H9 (cell line): ENCODE data around the gene OR6C65. TPM values are rescaled to one million over a fixed set of nuclear protein-coding genes. Genes with fewer than 3 reads are reported as not detected.

ENCODE experiments used
- DNase-seq: peaks from one replicate; pipeline ENCODE4 v3.0.0-alpha.2; 2017
- H2AFZ ChIP-seq: one replicate; pipeline ENCODE4 v1.6.1; 2013; ENCODE audit warnings: mild to moderate bottlenecking, low read length, control low read depth, moderate library complexity
- H2AK5ac ChIP-seq: 2 replicates; pipeline ENCODE4 v1.6.1; 2013; ENCODE audit warnings: low read length, control low read depth, mixed read lengths; ENCODE audit not compliant: insufficient read length
- H2BK120ac ChIP-seq: one replicate; pipeline ENCODE4 v1.6.1; 2013; ENCODE audit warnings: low read depth, mild to moderate bottlenecking, low read length, control low read depth, inconsistent platforms; ENCODE audit not compliant: poor library complexity, severe bottlenecking
- H2BK12ac ChIP-seq: 2 replicates; pipeline ENCODE4 v1.6.1; 2013; ENCODE audit warnings: low read length, control low read depth, mixed read lengths, low read depth; ENCODE audit not compliant: insufficient read length
- H2BK15ac ChIP-seq: 2 replicates; pipeline ENCODE4 v1.6.1; 2013; ENCODE audit warnings: low read depth, low read length, control low read depth
- H2BK20ac ChIP-seq: one replicate; pipeline ENCODE4 v1.6.1; 2013; ENCODE audit warnings: low read depth, mild to moderate bottlenecking, low read length, control low read depth, inconsistent platforms; ENCODE audit not compliant: poor library complexity, severe bottlenecking
- H2BK5ac ChIP-seq: 2 replicates; pipeline ENCODE4 v1.6.1; 2013; ENCODE audit warnings: low read length, control low read depth, mixed read lengths; ENCODE audit not compliant: insufficient read length
- H3K14ac ChIP-seq: 2 replicates; pipeline ENCODE4 v1.6.1; 2013; ENCODE audit warnings: low read length, control low read depth; ENCODE audit not compliant: insufficient read depth
- H3K18ac ChIP-seq: 2 replicates; pipeline ENCODE4 v1.6.1; 2013; ENCODE audit warnings: low read depth, mild to moderate bottlenecking, mixed read lengths, low read length, control low read depth; ENCODE audit not compliant: insufficient read length
- H3K23ac ChIP-seq: 2 replicates; pipeline ENCODE4 v1.6.1; 2013; ENCODE audit warnings: low read length, control low read depth, mixed read lengths, low read depth; ENCODE audit not compliant: insufficient read length
- H3K23me2 ChIP-seq: 2 replicates; pipeline ENCODE4 v1.6.1; 2013; ENCODE audit warnings: low read depth, mild to moderate bottlenecking, mixed read lengths, low read length, control low read depth; ENCODE audit not compliant: insufficient read length, poor library complexity, severe bottlenecking
- H3K27ac ChIP-seq: 2 replicates; pipeline ENCODE4 v1.5.1; 2013; ENCODE audit warnings: low read length, control low read depth, mixed read lengths, low read depth; ENCODE audit not compliant: insufficient read length
- H3K27me3 ChIP-seq: 2 replicates; pipeline ENCODE4 v1.6.1; 2013; ENCODE audit warnings: low read length, control low read depth, inconsistent platforms; ENCODE audit not compliant: insufficient read depth
- H3K4ac ChIP-seq: 2 replicates; pipeline ENCODE4 v1.6.1; 2013; ENCODE audit warnings: low read depth, mild to moderate bottlenecking, control low read depth, inconsistent platforms, low read length, moderate library complexity
- H3K4me1 ChIP-seq: 2 replicates; pipeline ENCODE4 v1.6.1; 2013; ENCODE audit warnings: low read length, control low read depth, inconsistent platforms; ENCODE audit not compliant: insufficient read depth
- H3K4me2 ChIP-seq: 2 replicates; pipeline ENCODE4 v1.6.1; 2013; ENCODE audit warnings: low read length, control low read depth, mixed read lengths; ENCODE audit not compliant: insufficient read length, insufficient read depth
- H3K56ac ChIP-seq: 2 replicates; pipeline ENCODE4 v1.6.1; 2013; ENCODE audit warnings: low read depth, mild to moderate bottlenecking, mixed read lengths, low read length, control low read depth; ENCODE audit not compliant: insufficient read length
- H3K79me1 ChIP-seq: 2 replicates; pipeline ENCODE4 v1.6.1; 2013; ENCODE audit warnings: low read depth, mild to moderate bottlenecking, moderate library complexity, low read length, control low read depth, inconsistent platforms; ENCODE audit not compliant: insufficient read depth, poor library complexity, severe bottlenecking
- H3K79me2 ChIP-seq: 2 replicates; pipeline ENCODE4 v1.6.1; 2013; ENCODE audit warnings: low read length, control low read depth, inconsistent platforms; ENCODE audit not compliant: insufficient read depth
- H3K9ac ChIP-seq: 2 replicates; pipeline ENCODE4 v1.6.1; 2013; ENCODE audit warnings: low read length, control low read depth, mixed read lengths; ENCODE audit not compliant: insufficient read length; ENCODE audit errors: extremely low read depth
- H3K9me3 ChIP-seq: one replicate; pipeline ENCODE4 v1.6.1; 2013; ENCODE audit warnings: low read depth, low read length, inconsistent platforms; ENCODE audit not compliant: control insufficient read depth
- H3T11ph ChIP-seq: one replicate; pipeline ENCODE4 v1.6.1; 2013; ENCODE audit warnings: mild to moderate bottlenecking, low read length, control low read depth, inconsistent platforms
- H4K20me1 ChIP-seq: one replicate; pipeline ENCODE4 v1.6.1; 2013; ENCODE audit not compliant: control insufficient read depth, insufficient read length, insufficient read depth
- H4K5ac ChIP-seq: 2 replicates; pipeline ENCODE4 v1.6.1; 2013; ENCODE audit warnings: low read depth, mild to moderate bottlenecking, mixed read lengths, low read length, control low read depth; ENCODE audit not compliant: insufficient read length
- H4K8ac ChIP-seq: replicated peaks from 2 replicates; pipeline ENCODE4 v1.6.1; 2013; ENCODE audit warnings: low read length, control low read depth, mixed read lengths, low read depth; ENCODE audit not compliant: insufficient read length
- H4K91ac ChIP-seq: 2 replicates; pipeline ENCODE4 v1.6.1; 2013; ENCODE audit warnings: low read depth, mild to moderate bottlenecking, moderate library complexity, mixed read lengths, low read length, control low read depth; ENCODE audit not compliant: insufficient read length
- H3K27ac Mint-ChIP-seq, 3 experiments: 2 replicates in 2 of 3; 3 replicates in 1 of 3; pipeline ENCODE4 v1.8.0; 2020 to 2021; ENCODE audit warnings: mixed read lengths in 3 of 3, mild to moderate bottlenecking in 1 of 3, moderate library complexity in 1 of 3
- H3K27me3 Mint-ChIP-seq: 2 replicates; pipeline ENCODE4 v1.8.0; 2021; ENCODE audit warnings: low read depth, mild to moderate bottlenecking, moderate library complexity, mixed read lengths
- H3K36me3 Mint-ChIP-seq, 3 experiments: 2 replicates in 2 of 3; 3 replicates in 1 of 3; pipeline ENCODE4 v1.8.0; 2020 to 2021; ENCODE audit warnings: low read depth in 3 of 3, mixed read lengths in 3 of 3; ENCODE audit not compliant: insufficient read depth in 1 of 3
- H3K4me1 Mint-ChIP-seq, 2 experiments: 2 replicates each; pipeline ENCODE4 v1.8.0; 2020; ENCODE audit warnings: mixed read lengths in 2 of 2
- H3K4me3 Mint-ChIP-seq, 2 experiments: 2 replicates in 1 of 2; 3 replicates in 1 of 2; pipeline ENCODE4 v1.8.0; 2020 to 2021; ENCODE audit warnings: mild to moderate bottlenecking in 2 of 2, mixed read lengths in 2 of 2, moderate library complexity in 1 of 2
- H3K9me3 Mint-ChIP-seq, 2 experiments: 2 replicates in 1 of 2; 3 replicates in 1 of 2; pipeline ENCODE4 v1.8.0; 2020; ENCODE audit warnings: mild to moderate bottlenecking in 2 of 2, mixed read lengths in 2 of 2, moderate library complexity in 1 of 2
- total RNA-seq: library from RNA; stranded (reverse); gene quantifications from 2 replicates; pipeline ENCODE4 v1.2.1, GENCODE V29; 2021
- TF ChIP-seq, protein P1 (sequence below): fragments of 200-600 bp; sonication (generic); conservative IDR thresholded peaks from 3 replicates; pipeline ENCODE4 v1.8.0; 2021; ENCODE audit warnings: antibody characterized with exemption, mild to moderate bottlenecking

The OR6C65 gene
- total RNA-seq, 1 experiment from 2014 or later, result not detected

DNA sequence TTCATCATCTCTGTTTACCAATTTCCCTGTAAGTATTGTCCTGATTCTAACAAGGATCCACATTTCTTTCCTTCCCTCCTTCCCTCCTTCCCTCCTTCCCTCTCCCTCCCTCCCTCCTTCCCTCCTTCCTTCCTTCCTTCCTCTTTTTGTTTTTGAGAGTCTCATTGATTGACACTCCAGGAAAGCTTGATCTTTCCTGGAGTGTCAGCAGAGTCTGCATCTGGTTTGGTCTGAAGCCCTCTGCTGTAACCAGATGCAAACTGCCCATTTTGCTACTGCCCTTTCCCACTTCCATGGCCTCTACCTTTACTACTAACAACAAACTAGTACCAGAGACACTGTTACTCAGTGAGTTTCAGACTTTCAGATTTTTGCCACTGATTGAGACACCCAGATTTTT is 14.4 kb upstream of the OR6C65 start:
- Histone ChIP-seq H3K4ac (no peak overlapping the region), H3K4me2 (no peak overlapping the region), H3T11ph (no peak overlapping the region), H3K4me1 (no peaks in the 10 kb centered on the region; the same call in 1 of the 2 replicates), H3K27me3 (no peaks in the 10 kb centered on the region), H4K91ac (no peak overlapping the region), H4K20me1 (no peaks in the 10 kb centered on the region), H3K23me2 (no peaks in the 10 kb centered on the region), H2BK15ac (no peak overlapping the region), H3K14ac (no peak overlapping the region), H3K79me1 (no peaks in the 10 kb centered on the region), H3K23ac (no peak overlapping the region), H2BK5ac (no peak overlapping the region), H2AFZ (peak overlapping the region; percentile 32), H2BK20ac (no peak overlapping the region), H3K27ac (no peak overlapping the region), H4K5ac (no peak overlapping the region), H4K8ac (no peak overlapping the region), H3K18ac (no peak overlapping the region), H2BK12ac (no peak overlapping the region), H2AK5ac (no peak overlapping the region), H3K56ac (no peak overlapping the region), H3K9ac (no peak overlapping the region), H3K9me3 (no peaks in the 10 kb centered on the region), H2BK120ac (no peak overlapping the region), H3K79me2 (no peaks in the 10 kb centered on the region)
- no peaks in the 10 kb centered on the region for H3K9me3 Mint-ChIP-seq
- peak overlapping the region in 1 of 2 experiments; percentile 13; a peak in 1 of 5 replicates for H3K4me3 Mint-ChIP-seq
- peak; percentile 31 for DNase-seq
- H3K27me3 Mint-ChIP-seq, result no peaks in the 10 kb centered on the region
- peaks cover 10 to 11% of the 10 kb centered on the region in 2 experiments for H3K4me1 Mint-ChIP-seq
- no peaks in the 10 kb centered on the region for H3K36me3 Mint-ChIP-seq
- H3K27ac Mint-ChIP-seq, result no peak overlapping the region; a peak in 2 of 7 replicates
- TF ChIP-seq, protein P1, sequence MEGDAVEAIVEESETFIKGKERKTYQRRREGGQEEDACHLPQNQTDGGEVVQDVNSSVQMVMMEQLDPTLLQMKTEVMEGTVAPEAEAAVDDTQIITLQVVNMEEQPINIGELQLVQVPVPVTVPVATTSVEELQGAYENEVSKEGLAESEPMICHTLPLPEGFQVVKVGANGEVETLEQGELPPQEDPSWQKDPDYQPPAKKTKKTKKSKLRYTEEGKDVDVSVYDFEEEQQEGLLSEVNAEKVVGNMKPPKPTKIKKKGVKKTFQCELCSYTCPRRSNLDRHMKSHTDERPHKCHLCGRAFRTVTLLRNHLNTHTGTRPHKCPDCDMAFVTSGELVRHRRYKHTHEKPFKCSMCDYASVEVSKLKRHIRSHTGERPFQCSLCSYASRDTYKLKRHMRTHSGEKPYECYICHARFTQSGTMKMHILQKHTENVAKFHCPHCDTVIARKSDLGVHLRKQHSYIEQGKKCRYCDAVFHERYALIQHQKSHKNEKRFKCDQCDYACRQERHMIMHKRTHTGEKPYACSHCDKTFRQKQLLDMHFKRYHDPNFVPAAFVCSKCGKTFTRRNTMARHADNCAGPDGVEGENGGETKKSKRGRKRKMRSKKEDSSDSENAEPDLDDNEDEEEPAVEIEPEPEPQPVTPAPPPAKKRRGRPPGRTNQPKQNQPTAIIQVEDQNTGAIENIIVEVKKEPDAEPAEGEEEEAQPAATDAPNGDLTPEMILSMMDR, result 0 out of 3 replicates have a peak, but pooled peaks have one; percentile 11
